Mononuclear cell (primary cell): ENCODE measurements around the gene PRXL2B. TPM values are rescaled to one million over a fixed set of nuclear protein-coding genes. Genes with fewer than 3 reads are reported as not detected.
A peak's percentile ranks its signal among the peaks of the same experiment; 100 is the strongest.
"Not testable (repeated sequence)": the region's sequence is repeated elsewhere in the genome, so short reads cannot be mapped to it uniquely, and the experiment has no call there.

Source experiments
- H3K27me3 ChIP-seq: 2 replicates; pipeline ENCODE4 v1.6.0; 2011; ENCODE audit warnings: low read length, control low read depth; ENCODE audit not compliant: insufficient read depth
- H3K4me1 ChIP-seq: 2 replicates; pipeline ENCODE4 v1.5.1; 2011; ENCODE audit warnings: mild to moderate bottlenecking, low read length, control low read depth; ENCODE audit not compliant: insufficient read depth
- H3K4me3 ChIP-seq: 2 replicates; pipeline ENCODE4 v1.5.1; 2011; ENCODE audit warnings: mild to moderate bottlenecking, low read length, moderate library complexity
- H3K9me3 ChIP-seq: 2 replicates; pipeline ENCODE4 v1.5.1; 2011; ENCODE audit warnings: low read depth, mild to moderate bottlenecking, control low read depth, low read length
- total RNA-seq: library from RNA; depleted of rRNA; stranded (reverse); fragments of >200 nt; gene quantifications from one replicate; pipeline ENCODE4 v1.2.3, GENCODE V29; 2012

PRXL2B gene
- total RNA-seq, 1 donor = 4.2 TPM

- peaks cover 46% of the 10 kb centered on the region for H3K4me1 ChIP-seq
- H3K27me3 ChIP-seq = no peaks in the 10 kb centered on the region
- H3K4me3 ChIP-seq = peak overlapping the region; percentile 76
- no peaks in the 10 kb centered on the region for H3K9me3 ChIP-seq
Observed at GRCh38 chr1:2546515-2547209, 39.9 kb upstream of the PRXL2B start.

GRCh38 chr1:2547210-2548067 lies 39.1 kb upstream of the PRXL2B start:
- Histone ChIP-seq H3K27me3 (no peaks in the 10 kb centered on the region), H3K4me1 (peaks cover 46% of the 10 kb centered on the region), H3K9me3 (no peaks in the 10 kb centered on the region), H3K4me3 (peak overlapping the region; percentile 76)

- Histone ChIP-seq H3K4me3 (peak overlapping the region; percentile 76), H3K4me1 (peaks cover 46% of the 10 kb centered on the region), H3K9me3 (no peaks in the 10 kb centered on the region)
Observed at GRCh38 chr1:2548068-2548589, 38.4 kb upstream of the PRXL2B start.

GRCh38 chr1:2549367-2550029 lies 37.1 kb upstream of the PRXL2B start:
- not testable (repeated sequence) for H3K4me3 ChIP-seq, H3K9me3 ChIP-seq, H3K27me3 ChIP-seq
- peaks cover 41% of the 10 kb centered on the region for H3K4me1 ChIP-seq

More at GRCh38 chr1:2548068-2548589, 38.4 kb upstream of the PRXL2B start:
- H3K27me3 ChIP-seq = no peaks in the 10 kb centered on the region

- H3K9me3 ChIP-seq, H3K4me3 ChIP-seq, H3K27me3 ChIP-seq: not testable (repeated sequence)
- peaks cover 49% of the 10 kb centered on the region for H3K4me1 ChIP-seq
Observed at GRCh38 chr1:2550309-2550861, 36.2 kb upstream of the PRXL2B start.

- not testable (repeated sequence) for H3K4me3 ChIP-seq, H3K9me3 ChIP-seq, H3K27me3 ChIP-seq
- peaks cover 52% of the 10 kb centered on the region for H3K4me1 ChIP-seq
Observed at GRCh38 chr1:2551544-2551943, 35.0 kb upstream of the PRXL2B start.

GRCh38 chr1:2552189-2552588 lies 34.4 kb upstream of the PRXL2B start:
- peaks cover 51% of the 10 kb centered on the region for H3K4me1 ChIP-seq
- no peaks in the 10 kb centered on the region for H3K9me3 ChIP-seq
- H3K27me3 ChIP-seq = no peaks in the 10 kb centered on the region
- H3K4me3 ChIP-seq = no peak overlapping the region

GRCh38 chr1:2553076-2553475 lies 33.5 kb upstream of the PRXL2B start:
- H3K27me3 ChIP-seq, H3K4me3 ChIP-seq, H3K9me3 ChIP-seq: not testable (repeated sequence)
- H3K4me1 ChIP-seq = peaks cover 51% of the 10 kb centered on the region

- Histone ChIP-seq H3K4me1 (peaks cover 52% of the 10 kb centered on the region), H3K27me3 (no peaks in the 10 kb centered on the region), H3K9me3 (no peaks in the 10 kb centered on the region), H3K4me3 (no peak overlapping the region)
Observed at GRCh38 chr1:2553871-2554620, 32.5 kb upstream of the PRXL2B start.

- Histone ChIP-seq H3K4me3 (no peak overlapping the region), H3K9me3 (no peaks in the 10 kb centered on the region), H3K27me3 (no peaks in the 10 kb centered on the region), H3K4me1 (peaks cover 45% of the 10 kb centered on the region)
Observed at GRCh38 chr1:2554621-2555387, 31.8 kb upstream of the PRXL2B start.

GRCh38 chr1:2555634-2556276 lies 30.8 kb upstream of the PRXL2B start:
- Histone ChIP-seq H3K27me3 (no peaks in the 10 kb centered on the region), H3K4me1 (peaks cover 37% of the 10 kb centered on the region), H3K4me3 (peak overlapping the region; percentile 85), H3K9me3 (no peaks in the 10 kb centered on the region)

GRCh38 chr1:2556277-2556677 lies 30.3 kb upstream of the PRXL2B start, which contains the start of gene TNFRSF14:
Gene TNFRSF14, plus strand, starts transcription at chr1:2556371. Its CDS starts 294 bp downstream, at chr1:2556665.
- no peaks in the 10 kb centered on the region for H3K9me3 ChIP-seq
- peaks cover 37% of the 10 kb centered on the region for H3K4me1 ChIP-seq
- peak within 1 kb of the TSS; percentile 85 for H3K4me3 ChIP-seq
- no peaks in the 10 kb centered on the region for H3K27me3 ChIP-seq
